H1 (cell line): ENCODE data around the gene OSBPL2. TPM values are rescaled to one million over a fixed set of nuclear protein-coding genes. Genes with fewer than 3 reads are reported as not detected.

ENCODE experiments used
- RBBP5 ChIP-seq: IDR thresholded peaks from 2 replicates; pipeline ENCODE4 v1.7.1; 2012; ENCODE audit warnings: low read depth, mild to moderate bottlenecking, inconsistent platforms, low read length, moderate library complexity, borderline replicate concordance
- polyA plus RNA-seq, 7 experiments: library from polyadenylated mRNA; depleted of rRNA in 3 of 7; stranded (reverse) in 5 of 7; unstranded in 2 of 7; fragments of >200 nt in 5 of 7; fragments of 200-250 nt in 2 of 7; gene quantifications; 1 replicate in 5 of 7; 2 replicates in 1 of 7; 4 replicates in 1 of 7; pipeline versions ENCODE4 v1.2.1 to v1.2.3, GENCODE V29; 2011 to 2013; ENCODE audit warnings: missing spikeins in 2 of 7, mixed read lengths in 2 of 7
- total RNA-seq: library from RNA; stranded (reverse); fragmentation: NEBNext Ultra II Directional; extraction: Animal tissue kit (Norgen Biotek cat#: 25700); gene quantifications from 2 replicates; pipeline ENCODE4 v1.2.1, GENCODE V29; 2021

Gene OSBPL2
- total and polyA plus RNA-seq, 2 of the 8 experiments (the other 6 are each of a cell fraction or from before 2014, with no cell fraction given) = 11.7 to 42.4 TPM

DNA sequence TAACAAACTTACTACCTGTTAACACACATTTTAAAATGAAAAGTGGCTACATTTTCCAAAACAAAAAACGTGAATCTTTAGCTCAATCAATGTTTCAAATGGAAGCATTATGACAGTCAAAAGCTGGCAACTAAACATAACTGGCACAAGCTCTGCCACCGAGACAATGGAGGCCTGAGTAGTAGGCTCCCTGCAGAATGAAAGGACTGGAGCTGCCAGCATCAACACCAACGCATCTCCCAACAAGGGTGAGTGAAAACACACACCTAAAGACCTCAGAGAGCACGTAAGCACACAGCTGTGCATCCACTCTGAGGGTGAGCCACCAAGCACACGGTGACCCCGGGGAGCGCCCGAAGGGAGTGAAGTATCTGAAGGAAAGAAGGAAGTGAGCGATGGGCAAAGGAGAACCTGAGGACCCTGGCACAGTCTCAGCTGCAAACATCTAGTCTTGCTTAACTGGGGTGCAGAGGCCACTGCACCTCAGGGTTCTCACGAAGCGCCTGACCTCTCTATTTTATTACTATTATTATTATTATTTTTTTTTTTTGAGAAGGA is 62.9 kb downstream of the OSBPL2 start (continued):
- no peak for TF ChIP-seq RBBP5
